HG03196 (cell line): ENCODE measurements around the gene SAFB.
"Not testable (repeated sequence)": the region's sequence is repeated elsewhere in the genome, so short reads cannot be mapped to it uniquely, and the experiment has no call there.

Experiments used
- ATAC-seq: cut with Tn5 transposase; IDR thresholded peaks from one replicate; pipeline ENCODE4 v1.9.1; 2021; ENCODE audit not compliant: unreplicated experiment

The SAFB gene

DNA sequence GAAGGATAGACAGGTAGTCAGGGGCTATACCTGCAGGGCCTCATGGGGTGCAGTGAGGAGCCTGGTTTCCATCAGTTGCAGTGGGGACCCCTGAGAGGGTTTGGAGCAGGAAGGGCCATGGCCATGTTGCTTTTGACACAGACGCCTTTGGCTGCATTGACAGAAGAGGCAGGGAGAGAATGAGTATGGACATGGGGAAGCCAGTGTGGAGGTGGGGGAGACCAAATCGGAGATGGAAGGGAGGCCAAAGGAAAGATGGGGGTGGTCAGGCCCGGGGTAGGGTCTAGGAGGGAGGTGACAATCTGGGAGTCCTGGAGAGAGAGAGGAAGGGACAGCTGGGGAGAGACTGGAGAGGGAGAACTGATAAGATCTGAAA is 59.2 kb downstream of the SAFB start:
- no peak for ATAC-seq

DNA sequence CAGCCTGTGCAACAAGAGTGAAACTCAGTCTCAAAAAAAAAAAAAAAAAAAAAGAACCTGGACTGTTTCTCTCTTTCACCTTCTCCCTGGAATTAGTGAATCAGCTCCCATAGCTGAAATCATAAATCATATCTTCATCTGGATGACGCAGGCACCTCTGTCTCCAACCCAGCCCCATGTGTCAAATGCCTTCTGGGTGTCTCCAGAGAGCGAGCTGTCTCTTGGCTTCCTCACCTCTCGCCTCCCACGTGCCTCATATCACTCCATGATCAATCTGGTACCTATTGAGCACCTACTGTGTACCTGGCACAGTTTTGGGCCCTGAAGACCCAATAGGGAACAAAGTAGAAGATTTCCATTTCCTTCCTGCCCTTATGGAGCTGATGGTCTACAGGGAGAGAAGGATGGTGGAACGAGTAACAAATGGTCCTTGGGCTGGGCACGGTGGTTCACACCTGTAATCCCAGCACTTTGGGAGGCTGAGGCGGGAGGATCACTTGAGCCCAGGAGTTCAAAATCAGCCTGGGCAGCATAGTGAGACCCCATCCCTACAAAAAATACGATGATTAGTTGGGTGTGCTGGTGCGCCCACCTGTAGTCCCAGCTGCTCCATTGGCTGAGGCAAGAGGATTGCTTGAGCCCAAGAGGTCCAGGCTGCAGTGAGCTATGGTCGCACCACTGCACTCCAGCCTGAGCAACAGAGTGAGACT is 60.4 kb downstream of the SAFB start:
- ATAC-seq: no peak

DNA sequence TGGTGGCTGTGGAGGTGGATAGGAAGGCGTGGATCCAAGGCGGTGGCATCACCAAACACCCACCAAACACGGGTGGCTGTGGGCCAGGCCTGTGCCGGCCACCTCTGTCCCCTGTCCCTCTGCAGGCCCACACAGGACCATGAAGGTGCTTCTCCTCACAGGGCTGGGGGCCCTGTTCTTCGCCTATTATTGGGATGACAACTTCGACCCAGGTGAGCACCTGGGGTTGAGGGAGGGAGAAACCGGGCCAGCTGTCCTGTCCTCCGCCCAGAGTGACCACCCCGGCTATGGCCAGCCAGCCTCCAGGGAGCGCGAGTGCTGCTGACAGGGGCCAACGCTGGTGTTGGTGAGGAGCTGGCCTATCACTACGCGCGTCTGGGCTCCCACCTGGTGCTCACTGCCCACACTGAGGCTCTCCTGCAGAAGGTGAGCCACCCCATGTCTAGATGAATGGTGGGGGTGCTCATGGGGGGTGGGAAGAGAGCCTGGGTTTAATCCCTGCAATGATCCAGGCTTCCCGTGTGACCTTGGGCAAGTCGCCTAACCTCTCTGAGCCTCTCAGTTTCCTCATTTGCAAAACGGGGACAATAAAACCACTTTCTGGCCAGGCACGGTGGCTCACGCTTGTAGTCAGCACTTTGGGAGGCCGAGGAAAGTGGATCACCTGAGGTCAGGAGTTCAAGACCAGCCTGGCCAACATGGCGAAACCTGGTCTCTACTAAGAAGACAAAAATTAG is 62.0 kb downstream of the SAFB start:
- ATAC-seq: no peak

DNA sequence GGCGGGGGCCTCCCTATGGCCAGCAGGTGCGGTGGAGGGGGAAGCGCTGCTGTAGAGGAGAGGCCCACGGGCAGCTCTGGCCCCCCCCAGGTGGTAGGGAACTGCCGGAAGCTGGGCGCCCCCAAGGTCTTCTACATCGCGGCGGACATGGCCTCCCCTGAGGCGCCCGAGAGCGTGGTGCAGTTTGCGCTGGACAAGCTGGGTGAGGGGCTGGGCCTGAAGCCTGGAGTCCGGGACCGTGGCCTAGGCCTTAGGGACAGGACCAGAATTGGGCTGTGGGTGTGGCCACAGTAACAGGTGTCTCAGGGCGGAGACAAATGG is 63.4 kb downstream of the SAFB start:
- no peak for ATAC-seq

DNA sequence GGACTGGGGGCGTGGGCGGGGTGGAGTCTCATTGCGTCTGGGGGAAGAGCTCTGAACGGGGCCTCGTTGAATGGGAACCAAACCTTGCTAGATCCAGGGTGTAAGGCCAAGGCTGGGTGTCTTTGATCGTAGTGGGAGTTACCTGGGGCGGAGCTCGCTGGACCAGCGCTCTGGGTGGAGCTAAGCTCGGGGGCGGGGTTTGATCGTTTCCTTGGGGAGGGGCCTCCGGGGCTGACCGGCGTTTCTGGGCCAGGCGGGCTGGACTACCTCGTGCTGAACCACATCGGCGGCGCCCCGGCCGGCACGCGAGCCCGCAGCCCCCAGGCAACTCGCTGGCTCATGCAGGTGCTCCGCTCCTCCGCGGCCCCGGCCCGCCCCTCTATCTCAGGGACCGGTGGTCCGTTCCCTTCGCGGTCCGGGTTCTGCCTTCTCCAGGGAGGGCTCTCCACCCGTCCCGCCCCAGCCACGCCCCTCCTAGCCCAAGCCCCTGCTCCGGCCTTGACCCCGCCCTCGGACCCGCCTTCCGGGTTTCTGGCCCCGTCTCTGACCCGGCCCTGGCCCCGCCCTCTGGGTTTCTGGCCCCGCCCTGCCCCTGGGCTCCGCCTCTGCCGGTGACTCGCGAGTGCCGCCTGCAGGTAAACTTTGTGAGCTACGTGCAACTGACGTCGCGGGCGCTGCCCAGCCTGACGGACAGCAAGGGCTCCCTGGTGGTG is 63.9 kb downstream of the SAFB start:
- ATAC-seq: peak; percentile 37

DNA sequence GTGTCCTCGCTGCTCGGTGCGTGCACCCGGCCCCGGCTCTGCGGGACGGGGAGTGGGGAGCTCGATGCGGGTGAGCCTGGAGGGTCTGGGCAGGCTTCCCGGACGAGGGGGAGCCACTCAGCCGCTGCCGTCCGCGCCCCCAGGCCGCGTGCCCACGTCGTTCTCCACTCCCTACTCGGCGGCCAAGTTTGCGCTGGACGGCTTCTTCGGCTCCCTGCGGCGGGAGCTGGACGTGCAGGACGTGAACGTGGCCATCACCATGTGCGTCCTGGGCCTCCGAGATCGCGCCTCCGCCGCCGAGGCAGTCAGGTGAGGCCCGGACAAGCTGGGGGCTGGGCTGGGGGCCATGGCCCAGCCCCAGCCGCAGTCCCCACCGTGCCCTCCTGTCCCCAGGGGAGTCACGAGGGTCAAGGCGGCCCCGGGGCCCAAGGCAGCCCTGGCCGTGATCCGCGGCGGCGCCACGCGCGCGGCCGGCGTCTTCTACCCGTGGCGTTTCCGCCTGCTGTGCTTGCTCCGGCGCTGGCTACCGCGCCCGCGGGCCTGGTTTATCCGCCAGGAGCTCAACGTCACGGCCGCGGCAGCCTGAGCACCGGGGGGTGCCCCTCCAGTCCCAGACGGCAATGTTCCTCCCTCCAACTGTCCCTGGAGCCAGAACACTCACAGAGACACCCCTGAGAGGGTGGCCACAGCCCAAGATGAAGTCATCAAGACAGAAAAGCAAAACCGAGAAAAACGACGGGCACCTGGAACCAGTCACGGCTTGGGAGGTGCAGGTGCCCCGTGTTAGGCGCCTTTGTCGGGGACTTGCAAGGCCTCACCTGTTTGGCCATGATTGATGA is 64.7 kb downstream of the SAFB start:
- no peak for ATAC-seq

DNA sequence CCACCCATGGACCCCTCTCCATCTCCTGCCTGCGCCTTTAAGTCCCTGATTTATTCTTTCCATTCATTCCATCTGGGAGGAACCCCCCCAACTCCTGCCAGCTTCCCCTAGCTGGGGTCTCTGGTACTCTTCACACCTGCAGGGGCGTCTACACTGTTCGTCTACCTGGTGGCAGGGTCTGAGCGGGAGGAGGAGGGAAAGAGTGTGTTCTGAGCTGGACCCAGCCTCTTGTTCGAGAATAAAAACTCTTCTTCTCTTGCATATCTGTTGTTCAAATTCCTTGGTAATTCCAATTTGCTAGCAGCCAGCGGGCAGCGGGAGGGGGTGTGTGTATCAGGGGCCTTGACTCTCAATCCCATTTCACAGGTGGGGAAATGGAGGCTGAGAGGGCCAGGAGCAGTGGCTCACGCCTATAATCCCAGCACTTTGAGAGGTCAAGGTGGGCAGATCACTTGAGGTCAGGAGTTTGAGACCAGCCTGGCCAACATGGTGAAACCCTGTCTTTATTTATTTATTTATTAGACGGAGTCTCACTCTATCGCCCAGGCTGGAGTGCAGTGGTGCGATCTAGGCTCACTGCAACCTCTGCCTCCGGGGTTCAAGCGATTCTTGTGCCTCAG is 65.5 kb downstream of the SAFB start:
- ATAC-seq: not testable (repeated sequence)

DNA sequence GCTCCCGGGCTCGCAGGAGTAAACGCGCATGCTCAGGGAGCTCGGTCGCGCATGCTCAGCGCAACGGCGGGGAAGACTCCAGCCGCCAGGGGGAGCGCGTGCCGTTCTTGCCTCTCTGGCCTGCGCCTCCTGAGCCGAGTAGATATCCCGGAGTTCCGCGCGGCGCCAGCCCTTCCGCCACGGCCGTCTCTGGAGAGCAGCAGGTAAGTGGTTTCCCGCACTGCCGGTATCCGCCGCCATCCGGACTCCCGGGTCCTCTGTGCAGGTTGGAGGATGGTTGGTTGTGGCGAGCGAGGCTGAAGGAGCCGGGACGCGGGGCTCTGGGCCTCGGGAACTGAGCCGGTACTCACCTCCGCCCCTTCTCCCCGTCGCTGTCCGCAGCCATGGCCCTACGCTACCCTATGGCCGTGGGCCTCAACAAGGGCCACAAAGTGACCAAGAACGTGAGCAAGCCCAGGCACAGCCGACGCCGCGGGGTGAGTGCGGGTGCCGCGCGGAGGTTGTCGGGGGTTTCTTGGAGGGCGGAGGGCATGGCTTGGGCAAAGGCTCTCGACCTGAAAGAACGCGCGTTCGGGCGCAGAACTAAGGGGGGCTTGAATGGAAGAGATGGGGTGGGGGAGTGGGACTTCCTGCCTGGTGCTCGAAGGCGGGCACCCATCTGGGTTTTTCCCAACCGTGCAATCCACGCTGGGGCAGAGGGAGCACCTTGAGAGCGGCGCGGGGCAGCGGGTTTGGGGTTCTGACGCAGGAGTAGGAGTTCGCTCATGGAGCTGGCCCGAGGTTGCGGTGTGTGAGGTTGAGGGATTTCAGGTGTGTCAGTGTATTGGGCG is 67.5 kb downstream of the SAFB start, which contains the start of gene RPL36:
RPL36 (plus strand) TSS at position 171 of the 830 bp plus-strand sequence; CDS start at position 384, 213 bp downstream.
- ATAC-seq: peak; percentile 48

DNA sequence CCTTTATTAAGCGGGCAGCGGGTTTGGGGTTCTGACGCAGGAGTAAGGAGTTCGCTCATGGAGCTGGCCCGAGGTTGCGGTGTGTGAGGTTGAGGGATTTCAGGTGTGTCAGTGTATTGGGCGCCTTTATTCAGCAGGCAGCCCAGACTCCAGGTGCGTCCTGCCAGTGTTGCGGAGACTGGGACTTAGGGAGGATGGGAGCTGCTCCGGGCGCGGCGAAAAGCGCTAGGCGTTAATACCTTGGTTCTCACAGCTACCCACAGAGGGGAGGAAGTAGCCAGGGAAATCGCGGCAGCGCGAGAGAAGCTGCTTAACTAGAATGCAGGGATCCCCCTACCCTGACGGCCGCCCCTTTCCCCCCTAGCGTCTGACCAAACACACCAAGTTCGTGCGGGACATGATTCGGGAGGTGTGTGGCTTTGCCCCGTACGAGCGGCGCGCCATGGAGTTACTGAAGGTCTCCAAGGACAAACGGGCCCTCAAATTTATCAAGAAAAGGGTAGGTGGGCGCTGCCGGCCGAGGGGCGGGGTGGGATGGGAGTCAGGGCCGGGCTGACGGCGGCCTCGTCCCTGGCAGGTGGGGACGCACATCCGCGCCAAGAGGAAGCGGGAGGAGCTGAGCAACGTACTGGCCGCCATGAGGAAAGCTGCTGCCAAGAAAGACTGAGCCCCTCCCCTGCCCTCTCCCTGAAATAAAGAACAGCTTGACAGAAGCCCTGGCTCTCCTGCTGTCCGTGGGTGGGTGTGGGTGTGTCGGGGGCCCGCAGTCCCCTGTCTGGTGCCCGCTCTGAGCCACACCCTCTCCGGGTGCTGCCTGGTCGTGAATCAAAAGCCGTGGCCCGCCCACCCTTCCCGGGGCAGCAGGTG is 68.3 kb downstream of the SAFB start:
- no peak for ATAC-seq

DNA sequence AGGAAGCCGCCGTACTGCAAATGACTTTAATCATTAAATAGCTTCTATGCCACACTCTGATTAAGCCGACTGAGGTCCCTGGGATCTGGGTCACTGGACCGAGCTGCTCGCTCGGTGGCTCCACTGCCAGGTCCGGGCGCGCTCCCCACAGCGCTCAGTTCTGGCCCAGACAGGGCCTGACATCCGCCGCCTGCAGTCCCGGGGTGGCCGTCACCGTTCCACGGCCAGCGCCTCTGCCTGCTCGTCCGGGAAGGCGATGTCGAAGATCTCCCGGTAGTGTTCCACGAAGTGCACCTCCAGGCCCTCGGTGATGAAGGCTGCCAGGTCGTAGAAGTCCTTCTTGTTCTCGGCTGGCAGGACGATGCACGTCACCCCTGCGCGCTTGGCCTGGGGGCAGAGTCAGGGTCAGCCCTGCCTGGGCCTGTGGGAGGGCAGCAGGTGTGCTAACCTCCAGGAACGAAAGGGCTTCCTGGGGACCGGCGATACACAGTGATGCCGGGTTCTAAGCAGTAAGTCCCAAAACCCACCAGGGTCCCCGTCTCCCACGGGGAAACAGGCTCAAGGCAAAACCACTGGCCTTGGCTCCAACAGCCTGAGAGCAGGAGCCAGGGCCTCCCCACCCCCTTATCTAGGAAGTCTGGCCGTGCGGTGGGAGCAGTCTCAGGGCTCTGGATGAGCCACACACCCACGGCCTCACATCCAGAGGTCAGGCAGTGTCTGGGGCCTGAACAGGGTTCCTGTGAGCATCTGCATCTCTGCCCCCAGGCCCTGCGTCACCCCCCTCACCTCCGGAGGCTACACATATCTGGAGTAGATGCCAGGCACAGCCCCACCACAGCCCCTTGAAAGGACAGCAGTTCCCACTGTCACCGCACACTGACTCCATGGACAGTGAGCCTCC is 69.2 kb downstream of the SAFB start:
- no peak for ATAC-seq

DNA sequence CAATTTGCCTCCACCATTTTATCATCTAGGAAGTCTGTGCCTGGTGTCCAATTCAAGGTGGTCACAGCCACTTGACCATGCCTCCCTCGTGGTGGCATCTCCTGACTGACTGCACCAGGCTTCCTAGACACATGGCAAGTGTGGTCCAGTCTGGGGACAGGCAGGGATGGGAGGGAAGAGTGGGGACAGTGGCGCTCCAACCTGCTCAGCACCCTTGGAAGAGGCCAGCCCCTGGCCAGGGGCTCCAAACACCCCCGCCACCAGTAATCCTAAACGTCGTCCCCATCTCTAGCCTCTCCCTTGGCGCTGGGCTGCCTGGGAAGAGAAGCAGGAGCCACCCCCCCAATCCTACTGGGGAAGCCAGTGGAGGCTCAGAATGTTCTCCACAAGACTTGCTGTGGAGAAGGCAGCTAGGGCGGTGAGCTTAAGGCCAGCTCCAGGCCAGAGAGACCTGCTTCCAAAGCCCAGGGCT is 69.9 kb downstream of the SAFB start:
- ATAC-seq: no peak

DNA sequence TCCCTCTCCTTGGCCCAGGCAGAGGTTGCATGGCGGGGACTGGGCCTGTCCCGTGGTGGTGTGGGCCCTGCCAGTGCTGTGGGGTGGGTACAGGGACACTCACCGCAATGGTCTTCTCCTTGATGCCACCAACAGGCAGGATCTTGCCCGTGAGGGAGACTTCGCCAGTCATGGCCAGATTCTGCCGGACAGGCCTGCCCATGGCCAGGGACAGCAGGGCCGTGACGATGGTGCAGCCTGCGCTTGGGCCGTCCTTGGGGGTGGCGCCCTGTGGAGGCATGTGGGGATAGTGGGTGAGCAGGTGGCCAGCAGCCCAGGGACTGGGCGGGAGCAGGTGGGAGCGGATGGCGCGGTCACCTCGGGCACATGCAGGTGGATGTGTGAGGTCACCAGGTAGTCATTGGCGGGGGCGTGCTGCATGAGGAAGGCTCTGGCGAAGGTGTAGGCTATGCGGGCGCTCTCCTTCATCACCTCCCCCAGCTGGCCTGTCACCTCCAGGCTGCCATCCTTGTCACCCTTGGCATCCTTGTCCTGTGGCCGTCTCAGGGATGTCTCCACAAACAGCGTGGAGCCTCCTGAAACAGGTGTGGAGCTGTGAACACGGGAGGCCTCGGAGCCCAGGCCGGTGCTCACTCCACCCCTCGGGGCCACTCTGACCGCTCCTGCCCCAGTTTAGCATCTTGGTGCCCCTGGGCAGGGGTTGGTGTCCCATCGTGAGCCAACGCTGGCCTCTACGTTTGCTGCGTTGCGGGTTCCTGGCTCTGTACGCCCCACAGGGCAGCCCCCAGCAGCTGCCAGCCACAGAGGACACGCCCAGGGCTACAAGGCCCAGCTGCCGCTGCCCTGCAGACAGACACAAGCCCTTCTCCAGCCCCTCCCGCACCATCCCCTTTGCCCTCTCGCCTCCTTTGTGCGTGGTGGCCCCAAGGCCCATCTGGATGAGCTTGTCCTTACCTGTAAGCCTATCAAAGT is 70.6 kb downstream of the SAFB start:
- no peak for ATAC-seq

DNA sequence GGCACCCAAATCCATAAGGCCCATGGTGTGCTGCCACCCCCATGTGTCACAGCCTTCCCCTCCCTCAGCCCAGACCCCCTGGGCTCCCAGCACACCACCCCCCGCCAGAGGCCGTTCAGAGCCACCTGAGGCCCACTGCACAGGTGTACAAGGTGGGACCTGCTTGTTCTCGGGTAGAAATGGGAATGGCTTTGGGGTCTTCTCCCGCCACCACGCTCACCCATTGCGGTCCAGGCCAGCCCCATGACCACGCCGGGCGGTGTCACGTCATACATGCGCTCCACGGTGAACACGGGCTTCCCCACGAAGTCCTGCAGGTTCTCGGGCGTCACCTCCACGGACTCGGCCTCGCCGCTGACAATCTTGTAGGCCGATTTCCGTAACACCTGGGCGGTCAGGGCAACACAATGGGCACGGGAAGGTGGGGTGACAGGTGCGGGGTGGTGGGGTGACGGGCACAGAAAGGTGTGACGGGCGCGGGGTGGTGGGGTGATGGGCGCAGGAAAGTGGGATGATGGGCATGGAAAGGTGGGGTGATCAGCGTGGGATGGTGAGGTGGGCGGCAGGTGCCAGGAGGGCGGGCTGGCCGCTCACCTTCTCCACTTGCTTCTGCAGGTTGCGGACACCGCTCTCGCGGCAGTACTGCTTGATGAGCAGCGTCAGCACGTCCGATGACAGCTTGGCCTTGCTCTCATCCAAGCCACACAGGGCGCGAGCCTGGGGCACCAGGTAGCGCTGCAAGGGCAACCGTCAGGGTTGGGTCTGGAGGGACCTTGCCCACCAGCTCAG is 71.5 kb downstream of the SAFB start:
- ATAC-seq: no peak

DNA sequence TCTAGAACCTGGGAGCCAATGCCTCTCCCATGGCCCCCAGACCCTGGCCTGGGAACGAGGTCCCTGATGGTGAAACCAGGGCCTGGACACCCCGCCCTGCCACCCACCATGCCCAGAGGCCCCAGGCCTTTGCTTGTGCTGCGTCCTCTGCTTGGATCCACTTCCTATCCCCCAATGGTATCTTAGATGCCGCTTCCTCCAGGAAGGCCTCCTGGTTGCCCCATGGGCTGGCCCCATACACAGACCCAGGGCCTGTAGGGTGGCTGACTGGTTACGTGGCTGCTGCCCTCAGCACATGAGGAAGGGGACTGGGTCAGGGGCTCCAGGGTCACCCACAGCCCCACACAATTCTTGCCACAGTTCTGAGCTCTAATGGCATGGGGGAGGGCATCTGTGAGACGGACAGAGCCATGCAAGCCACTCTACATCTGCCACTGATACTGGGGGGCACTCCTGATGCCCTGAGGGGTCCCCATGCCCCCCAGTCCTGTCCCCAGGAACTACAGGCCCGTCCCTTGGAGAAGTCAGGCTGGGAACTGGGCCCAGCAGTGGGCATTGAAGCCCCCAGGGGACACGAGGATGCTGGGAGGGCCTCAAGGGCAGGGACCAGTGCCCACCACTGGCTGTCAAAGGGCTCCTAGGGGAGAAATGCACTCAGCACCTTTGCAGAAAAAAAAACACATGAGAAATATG is 72.2 kb downstream of the SAFB start:
- no peak for ATAC-seq

DNA sequence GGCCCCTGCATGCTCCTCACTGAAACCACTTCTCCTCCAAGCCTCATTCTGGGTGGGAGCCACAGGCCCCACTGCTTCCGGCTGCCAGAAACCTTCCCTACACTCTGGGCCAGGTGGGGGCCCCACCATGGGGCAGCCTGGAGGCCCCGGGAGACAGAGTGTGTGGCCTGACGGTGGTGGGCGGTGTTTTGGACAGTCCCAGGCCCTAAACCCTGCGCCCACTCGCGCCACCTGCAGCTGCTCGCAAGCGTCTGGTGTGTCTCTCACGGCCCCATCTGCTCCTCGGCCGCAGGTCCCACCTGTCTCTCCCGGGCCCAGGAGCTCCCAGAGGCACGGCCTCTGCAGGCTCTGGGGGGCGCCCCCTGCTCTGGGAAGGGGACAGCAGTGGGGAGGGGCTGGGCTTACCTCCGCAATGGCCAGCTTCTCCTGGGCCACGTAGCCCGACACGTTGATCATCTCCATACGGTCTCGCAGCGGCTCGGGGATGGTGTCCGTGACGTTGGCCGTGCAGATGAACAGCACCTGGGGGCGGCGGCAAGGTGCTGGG is 72.8 kb downstream of the SAFB start:
- ATAC-seq: no peak
